Natural killer cell (primary cell): ENCODE data around the gene TNNC2. TPM values are rescaled to one million over a fixed set of nuclear protein-coding genes. Genes with fewer than 3 reads are reported as not detected.

ENCODE experiments used
- ATAC-seq, 3 donors: fragments of 150-1000 bp in 2 of 3; fragments of 200-7000 bp in 1 of 3; cut with Tn5 transposase; 1 replicate in 1 of 3; 2 replicates in 2 of 3; pipeline ENCODE4 v1.10.0; 2021; ENCODE audit warnings: mild to moderate bottlenecking in 2 of 3, moderate library complexity in 2 of 3
- DNase-seq, 2 donors: peaks; one replicate each; pipeline versions ENCODE4 v3.0.0 to v3.0.0-alpha.2; 2013 to 2021; ENCODE audit warnings: mixed read lengths in 1 of 2
- H3K27ac ChIP-seq: one replicate; pipeline ENCODE4 v1.5.1; 2013; ENCODE audit warnings: mild to moderate bottlenecking, low read length
- H3K27me3 ChIP-seq: one replicate; pipeline ENCODE4 v1.6.1; 2013; ENCODE audit warnings: low read length; ENCODE audit not compliant: control insufficient read depth, insufficient read depth
- H3K36me3 ChIP-seq: one replicate; pipeline ENCODE4 v1.6.1; 2013; ENCODE audit warnings: low read length; ENCODE audit not compliant: control insufficient read depth, insufficient read depth
- H3K4me1 ChIP-seq: one replicate; pipeline ENCODE4 v1.6.1; 2013; ENCODE audit warnings: low read length; ENCODE audit not compliant: control insufficient read depth, insufficient read depth
- H3K4me3 ChIP-seq: one replicate; pipeline ENCODE4 v1.5.1; 2013; ENCODE audit warnings: low read length
- H3K9me3 ChIP-seq: one replicate; pipeline ENCODE4 v1.6.1; 2013; ENCODE audit warnings: low read length; ENCODE audit not compliant: control insufficient read depth, insufficient read depth
- H3K27ac Mint-ChIP-seq, 2 donors: one replicate each; pipeline ENCODE4 v1.8.0; 2022; ENCODE audit warnings: mild to moderate bottlenecking in 2 of 2, mixed read lengths in 2 of 2, moderate library complexity in 1 of 2
- H3K27me3 Mint-ChIP-seq, 2 donors: one replicate each; pipeline ENCODE4 v1.8.0; 2022; ENCODE audit warnings: low read depth in 2 of 2, mixed read lengths in 2 of 2
- H3K36me3 Mint-ChIP-seq: one replicate; pipeline ENCODE4 v1.8.0; 2022; ENCODE audit warnings: mixed read lengths
- H3K4me1 Mint-ChIP-seq, 2 donors: one replicate each; pipeline ENCODE4 v1.8.0; 2022; ENCODE audit warnings: mixed read lengths in 2 of 2
- H3K4me3 Mint-ChIP-seq: one replicate; pipeline ENCODE4 v1.8.0; 2022; ENCODE audit warnings: mild to moderate bottlenecking, moderate library complexity, mixed read lengths
- H3K9me3 Mint-ChIP-seq, 2 donors: one replicate each; pipeline ENCODE4 v1.8.0; 2022; ENCODE audit warnings: mixed read lengths in 2 of 2
- WGBS: methylation state at CpG from one replicate; pipeline ENCODE4 v1.1.7; 2013; ENCODE audit warnings: missing lambda C conversion rate; ENCODE audit not compliant: insufficient coverage; 5-methylcytosine and 5-hydroxymethylcytosine counted together
- intact Hi-C: fragments of 100-400 bp; cut with micrococcal nuclease; formaldehyde crosslinking; loops from one replicate; pipeline ENCODE4 v1.14.2; 2022
- total RNA-seq, 4 donors: library from RNA; stranded (reverse); fragments of 120-200 nt in 1 of 4; gene quantifications; one replicate each; pipeline versions ENCODE4 v1.2.3 to v1.2.4, GENCODE V29; 2013 to 2022
- TF ChIP-seq, protein P1 (sequence below): fragments of 200-600 bp; IDR thresholded peaks from one replicate; pipeline ENCODE4 v1.8.0; 2022; ENCODE audit warnings: antibody characterized with exemption

Gene TNNC2
- total RNA-seq, 3 donors from 2014 or later (not counting 1 experiment from before 2014, with no cell fraction given), result 0.93 to 1.5 TPM; not detected in 1

DNA sequence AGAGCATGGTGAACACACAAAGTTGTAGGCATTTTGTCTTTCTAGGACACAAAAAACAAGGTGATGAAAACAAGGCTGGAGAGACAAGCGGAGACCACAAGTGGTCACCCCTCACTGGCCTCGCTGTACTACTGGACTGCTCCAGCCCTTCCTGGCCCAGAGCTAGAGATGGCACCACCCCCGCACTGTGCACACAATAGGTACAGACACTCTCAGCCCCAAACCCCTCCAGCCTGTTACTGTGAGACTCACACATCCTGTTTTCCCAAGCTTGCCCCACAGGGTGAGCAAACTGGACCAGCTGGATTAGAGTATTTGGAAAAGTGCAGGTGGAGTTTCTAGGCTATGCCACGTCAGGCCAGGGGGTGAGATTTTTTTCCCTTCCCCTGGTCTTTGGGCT is 45.5 kb upstream of the TNNC2 start:
- H3K4me1 ChIP-seq, result no peaks in the 10 kb centered on the region
- intact Hi-C loops, result no loop called here
- Mint-ChIP-seq H3K9me3 (no peaks in the 10 kb centered on the region), H3K4me3 (no peak overlapping the region), H3K4me1 (no peaks in the 10 kb centered on the region), H3K36me3 (no peaks in the 10 kb centered on the region), H3K27me3 (no peaks in the 10 kb centered on the region), H3K27ac (no peak overlapping the region)
- H3K27ac ChIP-seq, result no peak overlapping the region
- DNase-seq (no peak), ATAC-seq (no peak)
- WGBS, result 97% methylated on average over 4 of the region's 4 CpGs
- H3K36me3 ChIP-seq, result peaks cover 10% of the 10 kb centered on the region
- H3K4me3 ChIP-seq, result no peak overlapping the region
- TF ChIP-seq, protein P1, sequence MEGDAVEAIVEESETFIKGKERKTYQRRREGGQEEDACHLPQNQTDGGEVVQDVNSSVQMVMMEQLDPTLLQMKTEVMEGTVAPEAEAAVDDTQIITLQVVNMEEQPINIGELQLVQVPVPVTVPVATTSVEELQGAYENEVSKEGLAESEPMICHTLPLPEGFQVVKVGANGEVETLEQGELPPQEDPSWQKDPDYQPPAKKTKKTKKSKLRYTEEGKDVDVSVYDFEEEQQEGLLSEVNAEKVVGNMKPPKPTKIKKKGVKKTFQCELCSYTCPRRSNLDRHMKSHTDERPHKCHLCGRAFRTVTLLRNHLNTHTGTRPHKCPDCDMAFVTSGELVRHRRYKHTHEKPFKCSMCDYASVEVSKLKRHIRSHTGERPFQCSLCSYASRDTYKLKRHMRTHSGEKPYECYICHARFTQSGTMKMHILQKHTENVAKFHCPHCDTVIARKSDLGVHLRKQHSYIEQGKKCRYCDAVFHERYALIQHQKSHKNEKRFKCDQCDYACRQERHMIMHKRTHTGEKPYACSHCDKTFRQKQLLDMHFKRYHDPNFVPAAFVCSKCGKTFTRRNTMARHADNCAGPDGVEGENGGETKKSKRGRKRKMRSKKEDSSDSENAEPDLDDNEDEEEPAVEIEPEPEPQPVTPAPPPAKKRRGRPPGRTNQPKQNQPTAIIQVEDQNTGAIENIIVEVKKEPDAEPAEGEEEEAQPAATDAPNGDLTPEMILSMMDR, result no peak
- H3K27me3 ChIP-seq, result no peaks in the 10 kb centered on the region
- no peaks in the 10 kb centered on the region for H3K9me3 ChIP-seq

- Histone ChIP-seq H3K27me3 (no peaks in the 10 kb centered on the region), H3K36me3 (no peaks in the 10 kb centered on the region), H3K27ac (no peak overlapping the region), H3K9me3 (no peaks in the 10 kb centered on the region), H3K4me1 (no peaks in the 10 kb centered on the region), H3K4me3 (no peak overlapping the region)
- no peaks in the 10 kb centered on the region for H3K9me3 Mint-ChIP-seq
- TF ChIP-seq, protein P1, result no peak
- no peak overlapping the region for H3K4me3 Mint-ChIP-seq
- DNase-seq (no peak), ATAC-seq (no peak)
- no peak overlapping the region for H3K27ac Mint-ChIP-seq
- peaks cover 4% of the 10 kb centered on the region in 2 donors for H3K4me1 Mint-ChIP-seq
- intact Hi-C loops, result no loop called here
- H3K36me3 Mint-ChIP-seq, result no peaks in the 10 kb centered on the region
- H3K27me3 Mint-ChIP-seq, result no peaks in the 10 kb centered on the region
Measured at GRCh38 chr20:45867819-45868176, 40.7 kb upstream of the TNNC2 start.

- H3K9me3 Mint-ChIP-seq, result no peaks in the 10 kb centered on the region
- no peaks in the 10 kb centered on the region for H3K36me3 ChIP-seq
- H3K9me3 ChIP-seq, result no peaks in the 10 kb centered on the region
- WGBS, result 98% methylated on average over 5 of the region's 6 CpGs
- no peak overlapping the region for H3K4me3 ChIP-seq
- no peaks in the 10 kb centered on the region for H3K36me3 Mint-ChIP-seq
- DNase-seq (no peak), ATAC-seq (no peak)
- TF ChIP-seq, protein P1, result no peak
- H3K27me3 Mint-ChIP-seq, result no peaks in the 10 kb centered on the region
- intact Hi-C loops, result no loop called here
- peaks cover 4% of the 10 kb centered on the region in 2 donors for H3K4me1 Mint-ChIP-seq
- no peak overlapping the region for H3K4me3 Mint-ChIP-seq
- H3K27me3 ChIP-seq, result no peaks in the 10 kb centered on the region
- no peak overlapping the region for H3K27ac ChIP-seq
- H3K27ac Mint-ChIP-seq, result no peak overlapping the region
- H3K4me1 ChIP-seq, result no peaks in the 10 kb centered on the region
Measured at GRCh38 chr20:45867136-45867818, 40.2 kb upstream of the TNNC2 start.

- Mint-ChIP-seq H3K4me1 (peaks cover 4% of the 10 kb centered on the region in 2 donors), H3K27me3 (no peaks in the 10 kb centered on the region), H3K36me3 (no peaks in the 10 kb centered on the region), H3K27ac (no peak overlapping the region), H3K4me3 (no peak overlapping the region), H3K9me3 (no peaks in the 10 kb centered on the region)
- Histone ChIP-seq H3K4me1 (no peaks in the 10 kb centered on the region), H3K27me3 (no peaks in the 10 kb centered on the region), H3K4me3 (no peak overlapping the region), H3K27ac (no peak overlapping the region), H3K36me3 (no peaks in the 10 kb centered on the region), H3K9me3 (no peaks in the 10 kb centered on the region)
- TF ChIP-seq, protein P1, result no peak
- WGBS, result 98% methylated on average over 4 of the region's 5 CpGs
- DNase-seq, result no peak
- ATAC-seq, result no peak
- intact Hi-C loops, result no loop called here
Measured at GRCh38 chr20:45866454-45866853, 39.3 kb upstream of the TNNC2 start.
